ENCODE results near the gene CLDN7. TPM values are rescaled to one million over a fixed set of nuclear protein-coding genes. Genes with fewer than 3 reads are reported as not detected.

CLDN7 gene
- total RNA-seq = 10 to 100 TPM in 2 of 4 donors, 1 to 10 TPM in 2; 7.7 to 14.5 (median 11.0) TPM

GRCh38 chr17:7262192-7262934 lies at the start of gene CLDN7:
CLDN7 (minus strand) TSS chr17:7262478; CDS start chr17:7262043, 435 bp downstream.
- 8% methylated on average over 44 of the region's 64 CpGs for WGBS
- Histone ChIP-seq H3K4me1 (peaks cover 47% of the 10 kb centered on the region), H3K36me3 (peaks cover 21% of the 10 kb centered on the region), H3K9me3 (no peaks in the 10 kb centered on the region), H3K27me3 (peaks cover 37% of the 10 kb centered on the region), H3K4me3 (peak within 1 kb of the TSS; percentile 52), H3K27ac (peak within 1 kb of the TSS; percentile 60)
- DNase-seq (ENCODE audit: low spot score in 2 of 2) = no peak
- TF ChIP-seq POLR2AphosphoS5 (IDR thresholded peaks at IDR 0.05) (no peak), POLR2A (IDR thresholded peaks at IDR 0.05) (peak in 1 of 2 donors; percentile 15)

- no peaks in the 10 kb centered on the region for H3K9me3 ChIP-seq
- no peak overlapping the region for H3K27ac ChIP-seq
- H3K4me1 ChIP-seq = peaks cover 67% of the 10 kb centered on the region
- no peak overlapping the region for H3K4me3 ChIP-seq
- TF ChIP-seq POLR2A (IDR thresholded peaks at IDR 0.05) (no peak), EP300 (IDR thresholded peaks at IDR 0.05) (no peak), CTCF (IDR thresholded peaks at IDR 0.05) (no peak), POLR2AphosphoS5 (IDR thresholded peaks at IDR 0.05) (no peak)
- DNase-seq (ENCODE audit: low spot score in 2 of 2) = no peak
- peaks cover 47% of the 10 kb centered on the region for H3K36me3 ChIP-seq
- H3K27me3 ChIP-seq = no peaks in the 10 kb centered on the region
- WGBS = 73% methylated on average over 7 of the region's 7 CpGs
Observed at GRCh38 chr17:7311110-7311705, 48.9 kb upstream of the CLDN7 start.

- H3K36me3 ChIP-seq = peaks cover 47% of the 10 kb centered on the region
- no peaks in the 10 kb centered on the region for H3K9me3 ChIP-seq
- no peak for DNase-seq (ENCODE audit: low spot score in 2 of 2)
- peaks cover 57% of the 10 kb centered on the region for H3K4me1 ChIP-seq
- peak overlapping the region; percentile 86 for H3K4me3 ChIP-seq
- 88% methylated on average over 12 of the region's 12 CpGs for WGBS
- TF ChIP-seq EP300 (IDR thresholded peaks at IDR 0.05) = no peak
- TF ChIP-seq POLR2A (IDR thresholded peaks at IDR 0.05) = no peak
- TF ChIP-seq POLR2AphosphoS5 (IDR thresholded peaks at IDR 0.05) = no peak
- TF ChIP-seq CTCF (IDR thresholded peaks at IDR 0.05) = no peak
- peak overlapping the region; percentile 96 for H3K27ac ChIP-seq
- no peaks in the 10 kb centered on the region for H3K27me3 ChIP-seq
Observed at GRCh38 chr17:7309628-7310027, 47.4 kb upstream of the CLDN7 start.

- DNase-seq (ENCODE audit: low spot score in 2 of 2) = peak in 1 of 2 donors; percentile 89
- under 1% methylated on average over 14 of the region's 14 CpGs for WGBS
Observed at GRCh38 chr17:7308625-7309433, 46.6 kb upstream of the CLDN7 start.

More at GRCh38 chr17:7308625-7309433, 46.6 kb upstream of the CLDN7 start:
- H3K36me3 ChIP-seq = peaks cover 45% of the 10 kb centered on the region
- peak overlapping the region; percentile 96 for H3K27ac ChIP-seq
- peak overlapping the region; percentile 86 for H3K4me3 ChIP-seq
- no peaks in the 10 kb centered on the region for H3K27me3 ChIP-seq
- TF ChIP-seq CTCF (IDR thresholded peaks at IDR 0.05) (no peak), POLR2A (IDR thresholded peaks at IDR 0.05) (peak in 1 of 2 donors; percentile 14), POLR2AphosphoS5 (IDR thresholded peaks at IDR 0.05) (no peak), EP300 (IDR thresholded peaks at IDR 0.05) (no peak)
- H3K9me3 ChIP-seq = no peaks in the 10 kb centered on the region
- H3K4me1 ChIP-seq = peaks cover 49% of the 10 kb centered on the region
